GM12872 (cell line): Measurements from ENCODE around the gene SHB.

Experiments
- CTCF ChIP-seq: IDR thresholded peaks from 3 replicates; pipeline ENCODE4 v1.5.1; 2011; ENCODE audit warnings: low read depth, mild to moderate bottlenecking, low read length, moderate library complexity; ENCODE audit not compliant: insufficient read depth

The SHB gene

GRCh38 chr9:37914701-37915358 is 154.2 kb downstream of the SHB start:
- no peak for TF ChIP-seq CTCF

- no peak for TF ChIP-seq CTCF
Observed at GRCh38 chr9:37914154-37914551, 154.9 kb downstream of the SHB start.

GRCh38 chr9:37913480-37914153 is 155.4 kb downstream of the SHB start:
- TF ChIP-seq CTCF: peak; percentile 98

- TF ChIP-seq CTCF: no peak
Observed at GRCh38 chr9:37911271-37911681, 157.8 kb downstream of the SHB start.

DNA sequence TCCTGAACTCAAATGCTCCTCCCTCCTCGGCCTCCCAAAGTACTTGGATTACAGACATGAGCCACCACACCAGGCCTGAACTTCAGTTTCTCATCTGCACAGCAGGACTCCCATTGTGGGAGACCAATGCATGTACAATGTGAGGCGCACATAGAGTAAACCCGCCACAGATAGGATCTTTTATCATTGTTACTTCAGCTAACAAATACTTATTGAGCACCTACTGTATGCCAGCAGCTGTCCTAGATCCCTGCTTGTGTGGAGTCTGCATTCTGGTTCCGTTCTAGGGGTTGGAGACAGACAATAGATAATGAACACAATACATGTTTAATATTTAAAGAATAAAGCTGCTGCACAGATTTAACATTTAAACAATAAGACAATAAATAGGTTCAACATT is 158.8 kb downstream of the SHB start:
- no peak for TF ChIP-seq CTCF

GRCh38 chr9:37909326-37909725 is 159.7 kb downstream of the SHB start:
- no peak for TF ChIP-seq CTCF

GRCh38 chr9:37908698-37909186 is 160.3 kb downstream of the SHB start:
- TF ChIP-seq CTCF: no peak
